Measurements from ENCODE around the gene BBX. TPM values are rescaled to one million over a fixed set of nuclear protein-coding genes. Genes with fewer than 3 reads are reported as not detected.

The BBX gene
- total RNA-seq, 2 donors from 2014 or later = 94.7 to 226 TPM

DNA sequence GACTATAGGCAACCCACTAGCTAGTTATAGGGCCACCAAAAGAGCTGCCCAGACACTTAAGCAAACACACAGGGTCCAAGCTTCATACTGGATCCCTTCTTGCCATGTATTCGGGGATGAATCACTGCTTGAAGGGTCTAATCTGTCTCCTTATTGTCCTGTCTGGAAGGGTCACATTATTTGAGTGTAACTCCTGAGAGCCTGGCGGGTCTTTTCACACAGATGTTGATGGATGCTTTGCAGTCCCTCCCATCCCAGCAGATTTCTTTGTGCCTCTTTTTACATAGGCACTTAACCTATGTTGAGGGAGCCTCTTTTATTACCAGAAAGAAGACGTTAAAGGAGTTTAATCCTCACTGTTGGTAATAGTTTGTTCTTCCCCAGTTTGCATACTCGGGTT is 56.6 kb downstream of the BBX start:
- Histone ChIP-seq H3K27ac (no peak overlapping the region), H3K4me1 (replicated peaks) (no peaks in the 10 kb centered on the region), H3K4me3 (no peak overlapping the region), H3K27me3 (replicated peaks; ENCODE audit: insufficient read depth) (no peaks in the 10 kb centered on the region), H3K36me3 (no peaks in the 10 kb centered on the region), H3K9me3 (no peaks in the 10 kb centered on the region)
- no peak for TF ChIP-seq POLR2A (IDR thresholded peaks at IDR 0.05)
- TF ChIP-seq CTCF (IDR thresholded peaks at IDR 0.05) = no peak
- TF ChIP-seq POLR2AphosphoS5 (IDR thresholded peaks at IDR 0.05) = no peak
- no peak for DNase-seq (ENCODE audit: low spot score)
- intact Hi-C loops (cut with DNase I) = loop anchor here (10.0 kb wide), 1 partner anchor 95 kb away; no protein-coding TSS in a partner anchor
- WGBS = 79% methylated on average over 4 of the region's 4 CpGs

GRCh38 chr3:107581230-107581629 is 58.5 kb downstream of the BBX start:
- 63% methylated on average over 1 of the region's 1 CpG for WGBS
- no peak overlapping the region for H3K4me3 ChIP-seq
- intact Hi-C loops (cut with DNase I) = no loop called here
- no peaks in the 10 kb centered on the region for H3K27me3 ChIP-seq (replicated peaks; ENCODE audit: insufficient read depth)
- no peak overlapping the region for H3K27ac ChIP-seq
- H3K4me1 ChIP-seq (replicated peaks) = no peaks in the 10 kb centered on the region
- DNase-seq (ENCODE audit: low spot score) = no peak
- no peaks in the 10 kb centered on the region for H3K36me3 ChIP-seq
- H3K9me3 ChIP-seq = no peaks in the 10 kb centered on the region
- TF ChIP-seq CTCF (IDR thresholded peaks at IDR 0.05) (no peak), POLR2AphosphoS5 (IDR thresholded peaks at IDR 0.05) (no peak), POLR2A (IDR thresholded peaks at IDR 0.05) (no peak)

DNA sequence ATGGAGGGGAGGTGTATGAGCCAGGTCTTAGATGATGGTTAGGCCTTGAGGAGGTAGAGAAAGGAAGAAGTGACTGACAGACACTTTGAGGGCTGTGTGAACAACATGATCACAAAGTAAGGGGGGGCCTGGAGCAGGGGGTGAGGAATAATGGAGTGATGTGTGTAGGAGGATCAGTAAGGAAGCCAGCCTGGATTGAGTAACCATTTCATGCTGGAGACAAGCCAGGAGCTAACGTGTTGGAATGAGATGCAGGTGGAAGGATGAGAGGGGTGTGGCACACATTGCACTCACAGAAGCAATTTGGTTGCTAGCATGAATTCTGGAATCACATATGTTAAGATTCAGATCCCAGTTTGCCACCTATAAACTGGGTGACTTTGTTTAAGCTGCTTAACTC is 65.5 kb downstream of the BBX start:
- DNase-seq (ENCODE audit: low spot score) = no peak
- Histone ChIP-seq H3K9me3 (no peaks in the 10 kb centered on the region), H3K27me3 (replicated peaks; ENCODE audit: insufficient read depth) (no peaks in the 10 kb centered on the region), H3K36me3 (no peaks in the 10 kb centered on the region), H3K4me3 (no peak overlapping the region), H3K27ac (no peak overlapping the region), H3K4me1 (replicated peaks) (no peaks in the 10 kb centered on the region)
- intact Hi-C loops (cut with DNase I) = no loop called here
- WGBS = 27% methylated on average over 1 of the region's 1 CpG
- no peak for TF ChIP-seq POLR2AphosphoS5 (IDR thresholded peaks at IDR 0.05)
- TF ChIP-seq POLR2A (IDR thresholded peaks at IDR 0.05) = no peak
- no peak for TF ChIP-seq CTCF (IDR thresholded peaks at IDR 0.05)

DNA sequence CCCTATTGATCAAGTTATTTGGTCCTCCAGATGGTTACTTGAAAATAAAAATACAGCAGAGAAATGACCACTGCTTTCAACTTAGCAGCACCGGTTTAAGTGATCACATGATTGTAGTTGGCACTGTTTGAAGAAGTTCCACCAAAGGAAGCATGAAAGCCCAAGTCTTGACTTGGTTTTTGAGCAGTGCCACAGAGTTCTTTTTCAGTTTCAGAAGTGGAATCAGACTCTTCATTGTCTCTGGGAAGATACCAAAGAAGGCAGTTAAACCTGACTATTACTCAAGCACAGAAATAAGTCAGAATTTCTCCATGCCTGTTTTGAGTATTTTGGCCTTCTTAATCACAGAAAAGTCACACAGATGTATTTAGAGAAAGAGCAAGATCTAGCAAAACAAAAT is 66.7 kb downstream of the BBX start:
- no peak overlapping the region for H3K27ac ChIP-seq
- no peak for TF ChIP-seq CTCF (IDR thresholded peaks at IDR 0.05)
- TF ChIP-seq POLR2AphosphoS5 (IDR thresholded peaks at IDR 0.05) = no peak
- TF ChIP-seq POLR2A (IDR thresholded peaks at IDR 0.05) = no peak

GRCh38 chr3:107590786-107591185 is 68.0 kb downstream of the BBX start:
- intact Hi-C loops (cut with DNase I) = no loop called here
- no peaks in the 10 kb centered on the region for H3K9me3 ChIP-seq
- TF ChIP-seq POLR2A (IDR thresholded peaks at IDR 0.05) (no peak), CTCF (IDR thresholded peaks at IDR 0.05) (no peak), POLR2AphosphoS5 (IDR thresholded peaks at IDR 0.05) (no peak)
- H3K27ac ChIP-seq = no peak overlapping the region
- no peak overlapping the region for H3K4me3 ChIP-seq
- 95% methylated on average over 1 of the region's 1 CpG for WGBS
- H3K36me3 ChIP-seq = no peaks in the 10 kb centered on the region
- H3K27me3 ChIP-seq (replicated peaks; ENCODE audit: insufficient read depth) = no peaks in the 10 kb centered on the region
- DNase-seq (ENCODE audit: low spot score) = no peak
- H3K4me1 ChIP-seq (replicated peaks) = no peaks in the 10 kb centered on the region

More for the DNA sequence above, 66.7 kb downstream of the BBX start:
- no peaks in the 10 kb centered on the region for H3K9me3 ChIP-seq
- H3K4me1 ChIP-seq (replicated peaks) = no peaks in the 10 kb centered on the region
- no peaks in the 10 kb centered on the region for H3K36me3 ChIP-seq
- H3K27me3 ChIP-seq (replicated peaks; ENCODE audit: insufficient read depth) = no peaks in the 10 kb centered on the region
- intact Hi-C loops (cut with DNase I) = no loop called here
- WGBS = 58% methylated on average over 1 of the region's 1 CpG
- H3K4me3 ChIP-seq = no peak overlapping the region
- no peak for DNase-seq (ENCODE audit: low spot score)
